Neural crest cell (in vitro differentiated cells): Measurements from ENCODE around the gene MCMBP. TPM values are rescaled to one million over a fixed set of nuclear protein-coding genes. Genes with fewer than 3 reads are reported as not detected.

Experiments
- DNase-seq: peaks from one replicate; pipeline ENCODE4 v3.0.0; 2021; ENCODE audit warnings: low read depth, mixed read lengths, low spot score
- H3K27ac Mint-ChIP-seq: one replicate; pipeline ENCODE4 v1.8.0; 2021; ENCODE audit warnings: mild to moderate bottlenecking, mixed read lengths; ENCODE audit not compliant: unreplicated experiment
- H3K27me3 Mint-ChIP-seq: 2 replicates; pipeline ENCODE4 v1.8.0; 2021; ENCODE audit warnings: low read depth, mild to moderate bottlenecking, mixed read lengths
- H3K36me3 Mint-ChIP-seq: 2 replicates; pipeline ENCODE4 v1.8.0; 2021; ENCODE audit warnings: low read depth, mild to moderate bottlenecking, mixed read lengths
- H3K4me1 Mint-ChIP-seq: 2 replicates; pipeline ENCODE4 v1.8.0; 2021; ENCODE audit warnings: mixed read lengths
- H3K4me3 Mint-ChIP-seq: one replicate; pipeline ENCODE4 v1.8.0; 2021; ENCODE audit warnings: mild to moderate bottlenecking, mixed read lengths
- H3K9me3 Mint-ChIP-seq: 2 replicates; pipeline ENCODE4 v1.8.0; 2021; ENCODE audit warnings: mixed read lengths
- CTCF ChIP-seq: fragments of 200-600 bp; sonication (generic); conservative IDR thresholded peaks from 2 replicates; pipeline ENCODE4 v1.5.0; 2021; ENCODE audit warnings: antibody characterized with exemption, mild to moderate bottlenecking
- total RNA-seq: library from RNA; stranded (reverse); gene quantifications from 2 replicates; pipeline ENCODE4 v1.2.1, GENCODE V29; 2021

The MCMBP gene
- total RNA-seq, 1 donor from 2014 or later = 93.3 TPM

GRCh38 chr10:119782981-119783664 is 89.5 kb downstream of the MCMBP start:
- no peak for TF ChIP-seq CTCF
- Mint-ChIP-seq H3K9me3 (no peaks in the 10 kb centered on the region), H3K36me3 (no peaks in the 10 kb centered on the region), H3K4me3 (no peak overlapping the region), H3K27me3 (no peaks in the 10 kb centered on the region), H3K4me1 (peaks cover 16% of the 10 kb centered on the region), H3K27ac (no peak overlapping the region)
- no peak for DNase-seq

DNA sequence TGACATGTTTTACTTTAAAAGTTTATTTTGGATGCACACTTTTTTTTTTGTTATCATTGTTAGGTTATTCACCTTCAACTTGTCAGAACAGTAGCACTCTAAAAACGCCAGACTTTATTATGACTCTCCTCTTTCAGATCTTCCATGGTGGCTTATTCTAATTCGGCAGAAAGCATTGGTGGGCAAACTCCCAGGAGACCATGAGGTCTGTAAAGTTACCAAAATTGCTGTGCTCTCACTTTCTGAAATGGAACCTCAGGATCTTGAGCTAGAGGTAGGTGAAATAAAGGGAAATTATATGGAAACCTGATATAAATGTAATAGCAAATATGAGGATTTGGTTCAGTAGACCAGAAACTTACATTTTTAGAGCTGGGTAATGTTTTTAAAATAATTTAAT is 91.1 kb downstream of the MCMBP start:
- DNase-seq = no peak
- no peaks in the 10 kb centered on the region for H3K9me3 Mint-ChIP-seq
- no peak overlapping the region for H3K4me3 Mint-ChIP-seq
- no peak overlapping the region for H3K27ac Mint-ChIP-seq
- peaks cover 9% of the 10 kb centered on the region for H3K4me1 Mint-ChIP-seq
- no peak for TF ChIP-seq CTCF
- no peaks in the 10 kb centered on the region for H3K36me3 Mint-ChIP-seq
- H3K27me3 Mint-ChIP-seq = no peaks in the 10 kb centered on the region

GRCh38 chr10:119780879-119781480 is 91.7 kb downstream of the MCMBP start:
- Mint-ChIP-seq H3K4me1 (peaks cover 6% of the 10 kb centered on the region), H3K27me3 (no peaks in the 10 kb centered on the region), H3K36me3 (no peaks in the 10 kb centered on the region), H3K27ac (no peak overlapping the region), H3K4me3 (no peak overlapping the region), H3K9me3 (no peaks in the 10 kb centered on the region)
- DNase-seq = no peak
- TF ChIP-seq CTCF = no peak

Other genes with a start within 250 kb of the MCMBP start
- gene BAG3, start 221.5 kb downstream of the MCMBP start, total RNA-seq = 22.3 and 23.3 TPM in 2 replicates
- 95.4 and 99.9 TPM in 2 replicates for gene INPP5F, start 146.8 kb downstream of the MCMBP start, total RNA-seq
- 80.2 and 86.2 TPM in 2 replicates for gene SEC23IP, start 19.9 kb upstream of the MCMBP start, total RNA-seq